HG03342 (cell line): Measurements from ENCODE around the gene ST3GAL5.
A peak's percentile ranks its signal among the peaks of the same experiment; 100 is the strongest.

Experiments
- ATAC-seq: cut with Tn5 transposase; IDR thresholded peaks from one replicate; pipeline ENCODE4 v1.9.1; 2021; ENCODE audit warnings: mild to moderate bottlenecking, moderate library complexity; ENCODE audit not compliant: unreplicated experiment

ST3GAL5 gene

GRCh38 chr2:85867556-85868292 is 21.1 kb downstream of the ST3GAL5 start:
- ATAC-seq: no peak

DNA sequence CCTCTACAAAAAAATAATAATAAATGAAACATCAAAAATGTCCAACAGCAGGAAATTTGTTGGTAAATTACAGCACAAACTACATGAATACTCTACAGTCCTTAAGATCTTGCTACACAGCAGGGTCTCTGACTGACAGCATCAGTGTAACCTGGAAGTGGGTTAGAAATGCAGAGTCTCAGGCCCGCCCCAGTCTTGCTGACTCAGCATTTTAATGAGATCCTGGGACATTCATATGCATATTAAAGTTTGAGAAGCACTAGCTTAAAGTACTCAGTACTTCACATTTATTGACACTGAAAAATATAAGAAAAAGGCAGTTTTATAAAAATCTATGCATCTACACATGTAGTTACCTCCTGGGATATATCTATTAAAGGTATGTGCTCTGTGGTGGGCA is 21.7 kb downstream of the ST3GAL5 start:
- ATAC-seq: no peak

DNA sequence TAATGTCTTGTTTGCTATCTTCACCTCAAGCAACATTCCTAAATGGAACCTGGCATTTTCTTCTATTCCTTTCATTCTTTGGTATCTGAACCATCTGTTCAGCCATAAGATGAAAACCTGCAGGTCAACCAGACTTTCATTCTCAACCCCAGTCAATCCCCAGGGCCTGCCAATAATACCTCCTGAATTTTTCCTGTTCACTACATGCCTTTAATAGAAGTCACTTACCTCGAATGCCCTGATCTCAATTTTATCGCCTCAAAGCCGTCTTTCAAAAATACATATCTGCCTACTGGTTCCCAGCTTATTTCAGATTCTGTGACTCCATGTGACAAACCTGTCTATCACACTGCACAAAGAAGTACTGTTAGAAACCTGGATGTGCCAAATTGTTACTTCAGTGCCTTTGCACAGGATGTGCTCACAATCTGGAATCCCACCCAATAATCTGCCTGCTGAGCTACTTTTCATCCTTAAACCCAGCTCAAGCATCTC is 22.6 kb downstream of the ST3GAL5 start:
- ATAC-seq: no peak

GRCh38 chr2:85865539-85866164 is 23.1 kb downstream of the ST3GAL5 start:
- peak; percentile 67 for ATAC-seq

GRCh38 chr2:85864654-85865053 is 24.1 kb downstream of the ST3GAL5 start:
- no peak for ATAC-seq

GRCh38 chr2:85862426-85862825 is 26.4 kb downstream of the ST3GAL5 start:
- no peak for ATAC-seq

GRCh38 chr2:85861650-85862049 is 27.1 kb downstream of the ST3GAL5 start:
- ATAC-seq: no peak

DNA sequence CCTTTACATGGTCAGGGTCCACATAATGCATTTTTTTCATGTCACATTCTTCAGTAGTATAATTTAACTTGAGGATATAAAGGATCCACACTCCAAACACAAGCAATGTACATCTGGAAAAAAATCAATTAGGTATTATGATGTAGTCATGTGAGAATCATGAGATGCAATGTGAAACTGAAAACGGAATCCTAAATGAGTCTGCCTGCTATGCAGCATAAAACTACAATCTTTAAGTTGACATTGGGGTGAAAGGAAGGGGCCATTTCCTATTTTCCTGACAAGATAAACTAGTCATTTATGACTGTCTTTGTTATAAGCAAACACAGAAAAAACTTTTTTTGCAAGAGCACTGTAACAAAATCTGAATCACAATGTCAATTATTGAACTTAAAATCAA is 27.6 kb downstream of the ST3GAL5 start:
- no peak for ATAC-seq

GRCh38 chr2:85858841-85859240 is 29.9 kb downstream of the ST3GAL5 start:
- ATAC-seq: no peak

DNA sequence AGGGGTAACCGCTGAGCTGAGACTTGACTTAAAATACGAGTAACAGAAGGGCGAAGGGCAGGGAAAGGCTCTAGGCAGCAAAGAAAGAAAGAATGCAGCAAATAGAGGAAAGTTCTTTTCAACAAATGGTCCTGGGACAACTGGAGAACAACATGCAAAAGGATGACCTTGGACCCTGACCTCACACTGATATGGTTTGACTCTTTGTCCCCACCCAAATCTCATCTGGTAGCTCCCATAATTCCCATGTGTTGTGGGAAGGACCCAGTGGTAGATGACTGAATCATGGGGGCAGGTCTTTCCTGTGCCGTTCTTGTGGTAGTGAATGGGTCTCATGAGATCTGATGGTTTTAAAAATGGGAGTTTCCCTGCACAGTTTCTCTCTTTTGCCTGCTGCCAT is 33.9 kb downstream of the ST3GAL5 start:
- ATAC-seq: no peak

GRCh38 chr2:85854166-85854509 is 34.7 kb downstream of the ST3GAL5 start:
- peak; percentile 10 for ATAC-seq

- ATAC-seq: peak; percentile 43
Measured at GRCh38 chr2:85853499-85854165, 35.2 kb downstream of the ST3GAL5 start.

GRCh38 chr2:85852937-85853498 is 35.8 kb downstream of the ST3GAL5 start:
- peak; percentile 71 for ATAC-seq

DNA sequence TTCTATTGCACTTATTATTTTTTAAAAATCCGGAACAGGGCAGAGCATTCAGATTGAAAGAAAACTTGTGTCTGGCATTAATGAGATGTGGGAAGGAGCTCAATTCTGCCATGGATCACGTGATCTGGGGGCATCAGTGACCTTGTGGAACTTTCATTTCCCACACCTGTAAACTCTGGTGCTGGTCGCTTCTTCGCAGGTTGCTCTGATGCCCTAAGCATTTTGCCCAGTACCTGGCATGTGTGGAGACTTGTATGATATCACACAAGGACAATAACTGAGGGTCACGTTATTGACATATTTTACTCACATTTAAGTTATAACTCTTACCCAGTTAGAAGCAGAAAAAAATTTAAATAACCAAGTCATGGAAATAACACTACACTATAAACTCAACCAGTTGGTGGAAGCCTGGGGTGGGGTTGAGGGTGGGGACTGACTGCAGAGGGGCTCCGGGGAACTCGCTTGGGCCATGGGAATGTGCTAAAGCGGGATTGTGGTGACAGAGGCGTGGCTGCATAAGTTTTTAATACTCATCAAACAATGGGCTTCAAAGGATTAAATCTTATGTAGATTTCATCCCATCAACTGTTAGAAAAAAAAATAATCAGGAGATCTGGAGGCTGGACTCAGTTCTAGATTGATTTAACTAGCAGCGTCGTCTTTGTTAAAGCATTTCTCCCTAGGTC is 36.5 kb downstream of the ST3GAL5 start:
- no peak for ATAC-seq

DNA sequence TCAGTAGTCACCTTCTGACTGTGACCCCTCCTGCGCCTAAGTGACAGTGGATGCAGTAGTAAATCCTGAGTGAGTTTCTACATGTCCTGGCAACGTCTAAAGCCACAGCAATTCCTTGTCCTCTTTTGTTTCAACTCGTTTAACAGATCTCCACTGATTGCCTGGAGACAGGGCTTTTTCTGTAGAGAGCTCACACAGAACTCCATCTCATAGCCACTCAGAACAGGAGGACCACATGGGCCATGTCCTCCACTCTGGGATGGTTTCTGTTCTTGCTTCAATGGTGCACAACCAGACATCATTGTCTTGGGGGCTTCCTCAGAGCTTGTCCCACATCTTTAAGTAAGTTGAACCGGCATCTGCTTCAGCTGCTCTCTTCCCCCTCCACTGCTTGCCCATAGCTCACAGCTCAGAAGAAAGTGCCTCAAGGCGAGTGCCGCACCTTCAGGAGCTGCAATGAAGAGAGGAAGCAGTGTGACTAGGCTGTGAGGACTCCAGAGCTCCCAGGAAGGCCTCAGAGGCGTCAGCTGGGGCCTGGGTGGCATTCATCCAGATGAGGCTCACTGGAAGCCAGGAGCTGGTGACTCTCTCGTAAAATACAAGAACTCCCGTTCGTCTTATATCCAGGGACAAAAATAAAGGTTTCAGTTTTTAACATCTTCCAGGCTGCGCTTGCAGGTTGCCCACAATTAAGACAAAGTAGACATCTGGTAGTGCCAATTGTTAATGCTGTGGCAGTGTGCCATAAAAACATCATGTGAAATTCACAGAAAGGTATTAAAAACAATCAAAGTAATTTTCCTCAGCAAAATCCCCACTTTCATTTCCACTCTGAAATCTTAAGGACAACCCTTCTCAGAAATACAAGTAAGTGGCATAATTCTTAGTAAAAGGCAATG is 37.3 kb downstream of the ST3GAL5 start:
- no peak for ATAC-seq

DNA sequence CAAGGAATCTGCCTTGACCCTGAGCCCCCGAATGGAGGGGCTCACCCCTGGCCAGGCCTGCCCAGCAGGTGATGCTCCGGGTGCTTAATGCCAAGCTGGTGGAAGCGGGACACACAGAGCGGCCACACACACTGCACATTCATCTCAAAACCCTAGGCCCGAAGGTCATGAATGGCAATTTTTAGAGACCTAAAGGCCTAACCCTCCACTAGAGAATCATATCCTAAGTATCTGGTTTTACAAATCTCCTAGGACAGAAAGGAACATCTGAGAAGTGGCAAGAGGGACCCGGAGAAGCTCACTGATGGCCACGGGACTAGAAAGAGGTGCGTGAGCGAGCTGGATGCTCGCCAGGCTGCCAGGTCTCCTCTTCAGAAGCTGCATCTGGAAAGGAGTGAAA is 38.3 kb downstream of the ST3GAL5 start:
- no peak for ATAC-seq

- no peak for ATAC-seq
Measured at GRCh38 chr2:85847051-85847588, 41.7 kb downstream of the ST3GAL5 start.

DNA sequence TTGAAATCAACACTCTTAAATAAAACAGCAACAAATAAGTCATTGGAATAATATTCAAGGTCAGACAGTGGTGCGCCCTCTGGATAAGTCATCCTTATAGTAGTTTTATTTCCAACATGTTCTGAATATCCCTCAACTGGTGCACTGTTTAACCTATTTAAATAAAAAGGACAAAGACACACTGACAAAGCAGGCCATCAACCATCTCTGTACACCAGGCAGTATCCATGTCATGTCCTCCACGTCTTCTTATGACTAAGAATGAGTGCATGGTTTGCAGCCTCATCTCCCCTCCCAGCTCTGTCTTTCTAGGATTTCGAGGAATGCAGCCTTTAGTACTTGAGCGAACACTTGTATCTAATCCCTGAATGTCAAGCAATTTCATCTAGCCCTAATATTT is 42.4 kb downstream of the ST3GAL5 start:
- no peak for ATAC-seq

DNA sequence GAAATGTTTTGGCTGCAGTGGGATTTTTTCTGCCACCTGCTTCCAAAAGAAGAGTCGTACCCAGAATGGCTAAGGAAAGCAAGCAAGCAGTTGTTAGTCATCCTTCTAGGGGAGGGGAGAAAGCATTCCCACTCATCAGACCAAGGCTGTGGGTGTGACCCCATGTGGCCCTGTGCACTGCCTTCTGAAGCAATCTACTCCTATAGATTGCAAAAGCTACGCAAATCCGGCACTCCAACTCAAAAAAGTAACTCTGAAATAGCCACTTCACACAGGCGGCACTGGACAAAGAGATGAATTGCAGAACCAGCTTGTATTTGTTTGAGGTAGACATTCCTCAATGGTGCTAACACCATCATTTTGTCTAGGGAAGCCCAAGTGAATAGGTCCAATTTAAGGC is 44.3 kb downstream of the ST3GAL5 start:
- ATAC-seq: no peak

DNA sequence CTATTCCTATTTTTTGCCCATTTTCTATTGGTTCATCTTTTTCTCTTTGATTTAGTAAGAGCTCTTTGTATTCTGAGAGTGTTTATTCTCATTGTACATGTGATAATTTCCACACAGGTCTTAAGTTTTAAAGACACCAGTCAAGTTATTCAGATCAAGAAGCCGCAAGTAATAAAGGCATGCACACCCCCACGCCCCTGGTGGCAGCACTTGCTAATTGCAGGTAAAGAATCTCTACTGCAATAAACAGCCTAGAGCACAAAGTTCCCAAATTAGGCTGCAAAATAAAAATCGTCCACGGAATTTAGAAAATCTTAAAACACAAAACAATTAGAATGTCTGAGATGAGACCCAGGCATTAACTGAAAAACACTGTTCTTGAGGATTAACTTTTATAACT is 45.2 kb downstream of the ST3GAL5 start:
- no peak for ATAC-seq
